Measurements from ENCODE around the gene ASIC4. TPM values are rescaled to one million over a fixed set of nuclear protein-coding genes. Genes with fewer than 3 reads are reported as not detected.

Gene ASIC4
- total RNA-seq, 1 experiment from 2014 or later: 0.45 TPM

GRCh38 chr2:219519526-219519916 lies 5.2 kb downstream of the ASIC4 start:
- ChIA-PET CTCF (interaction anchor here (1.1 to 3.5 kb wide), 4 partner anchors 8 to 24 kb away, joined by 4 to 21 read pairs (median 12); a partner anchor contains a TSS), POLR2A (ENCODE audit: low non-redundant PET) (no interaction called here)
- Histone ChIP-seq H3K4me1 (ENCODE audit: insufficient read depth, low read length, poor library complexity, severe bottlenecking) (peaks cover 29% of the 10 kb centered on the region), H3K9me3 (ENCODE audit: low read depth, low read length, poor library complexity, severe bottlenecking) (no peaks in the 10 kb centered on the region), H3K4me3 (ENCODE audit: low read depth, low read length, poor library complexity, severe bottlenecking) (no peak overlapping the region), H3K36me3 (ENCODE audit: insufficient read depth, low read length, poor library complexity, severe bottlenecking) (no peaks in the 10 kb centered on the region), H3K27ac (ENCODE audit: low read depth, low read length, poor library complexity, severe bottlenecking) (no peak overlapping the region), H3K27me3 (replicated peaks; ENCODE audit: insufficient read depth, low read depth, low read length, poor library complexity) (no peaks in the 10 kb centered on the region)
- no peak for DNase-seq (ENCODE audit: low spot score)
- BruUV-seq (replicated peaks): no TSS peak
- no peak for TF ChIP-seq CTCF (conservative IDR thresholded peaks at IDR 0.05; ENCODE audit: low read depth, low read length)
- no peak for TF ChIP-seq EZH2 (IDR thresholded peaks at IDR 0.05; ENCODE audit: borderline replicate concordance, low read depth, low read length, poor library complexity, severe bottlenecking)
- intact Hi-C loops (cut with micrococcal nuclease; ENCODE audit: unreplicated experiment): no loop called here

- ChIA-PET POLR2A (ENCODE audit: low non-redundant PET) (no interaction called here), CTCF (interaction anchor here (0.8 to 3.5 kb wide), 7 partner anchors 9 to 117 kb away, joined by 3 to 21 read pairs (median 4); partner anchors contain the start of gene GMPPA)
- DNase-seq (ENCODE audit: low spot score): no peak
- Histone ChIP-seq H3K27me3 (replicated peaks; ENCODE audit: insufficient read depth, low read depth, low read length, poor library complexity) (no peaks in the 10 kb centered on the region), H3K4me1 (ENCODE audit: insufficient read depth, low read length, poor library complexity, severe bottlenecking) (peaks cover 29% of the 10 kb centered on the region), H3K9me3 (ENCODE audit: low read depth, low read length, poor library complexity, severe bottlenecking) (no peaks in the 10 kb centered on the region), H3K4me3 (ENCODE audit: low read depth, low read length, poor library complexity, severe bottlenecking) (no peak overlapping the region), H3K27ac (ENCODE audit: low read depth, low read length, poor library complexity, severe bottlenecking) (no peak overlapping the region), H3K36me3 (ENCODE audit: insufficient read depth, low read length, poor library complexity, severe bottlenecking) (no peaks in the 10 kb centered on the region)
- intact Hi-C loops (cut with micrococcal nuclease; ENCODE audit: unreplicated experiment): loop anchor here (5.0 kb wide), 1 partner anchor 43 kb away; no protein-coding TSS in a partner anchor
- no peak for TF ChIP-seq EZH2 (IDR thresholded peaks at IDR 0.05; ENCODE audit: borderline replicate concordance, low read depth, low read length, poor library complexity, severe bottlenecking)
- TF ChIP-seq CTCF (conservative IDR thresholded peaks at IDR 0.05; ENCODE audit: low read depth, low read length): no peak
- no TSS peak for BruUV-seq (replicated peaks)
These were observed 5.8 kb downstream of the ASIC4 start for GRCh38 chr2:219520079-219520478.

- Histone ChIP-seq H3K9me3 (ENCODE audit: low read depth, low read length, poor library complexity, severe bottlenecking) (no peaks in the 10 kb centered on the region), H3K36me3 (ENCODE audit: insufficient read depth, low read length, poor library complexity, severe bottlenecking) (no peaks in the 10 kb centered on the region), H3K4me1 (ENCODE audit: insufficient read depth, low read length, poor library complexity, severe bottlenecking) (peaks cover 29% of the 10 kb centered on the region), H3K27me3 (replicated peaks; ENCODE audit: insufficient read depth, low read depth, low read length, poor library complexity) (no peaks in the 10 kb centered on the region), H3K4me3 (ENCODE audit: low read depth, low read length, poor library complexity, severe bottlenecking) (no peak overlapping the region), H3K27ac (ENCODE audit: low read depth, low read length, poor library complexity, severe bottlenecking) (peak overlapping the region; percentile 38)
- no TSS peak for BruUV-seq (replicated peaks)
- peak; percentile 73 for DNase-seq (ENCODE audit: low spot score)
- CTCF ChIA-PET: interaction anchor here (1.1 to 5.1 kb wide), 6 partner anchors 9 to 26 kb away, joined by 3 to 31 read pairs (median 18); a partner anchor contains a TSS
- POLR2A ChIA-PET (ENCODE audit: low non-redundant PET): no interaction called here
- TF ChIP-seq CTCF (conservative IDR thresholded peaks at IDR 0.05; ENCODE audit: low read depth, low read length) (peak; percentile 77), EZH2 (IDR thresholded peaks at IDR 0.05; ENCODE audit: borderline replicate concordance, low read depth, low read length, poor library complexity, severe bottlenecking) (no peak)
- intact Hi-C loops (cut with micrococcal nuclease; ENCODE audit: unreplicated experiment): loop anchor here (5.0 kb wide), 1 partner anchor 44 kb away; no protein-coding TSS in a partner anchor
These were observed 7.0 kb downstream of the ASIC4 start for GRCh38 chr2:219521066-219521880.

All from A673 (cell line).